ENCODE results near the gene CCDC187. TPM values are rescaled to one million over a fixed set of nuclear protein-coding genes. Genes with fewer than 3 reads are reported as not detected.
"Not testable (repeated sequence)": the region's sequence is repeated elsewhere in the genome, so short reads cannot be mapped to it uniquely, and the experiment has no call there.

The CCDC187 gene
- total and polyA plus RNA-seq, 2 of the 4 experiments (the other 2 are of a cell fraction), result not detected

- intact Hi-C loops (cut with micrococcal nuclease); H3K9me1 ChIP-seq (ENCODE audit: insufficient read depth, low read length); H2BK5ac ChIP-seq (ENCODE audit: low read depth, low read length, poor library complexity, severe bottlenecking); H3K27me3 ChIP-seq (ENCODE audit: control insufficient read depth, insufficient read depth, low read length); POLR2A ChIA-PET (ENCODE audit: unreplicated experiment); H2BK20ac ChIP-seq (ENCODE audit: low read depth, low read length); DNase-seq; H3K9me3 ChIP-seq (ENCODE audit: control insufficient read depth, insufficient read depth, low read length); H3K18ac ChIP-seq (ENCODE audit: low read depth, low read length); H3K4me3 ChIP-seq (ENCODE audit: insufficient read depth, low read depth, low read length); dilution Hi-C loops (cut with HindIII; ENCODE audit: low sequenced_read_pairs, unreplicated experiment); in situ Hi-C loops (cut with MboI; ENCODE audit: low sequenced_read_pairs); H3K4me2 ChIP-seq (ENCODE audit: low read depth, low read length); CTCF ChIA-PET; H2BK120ac ChIP-seq (ENCODE audit: low read depth, low read length); H4K91ac ChIP-seq (ENCODE audit: insufficient read depth, low read depth, low read length); H3K23ac ChIP-seq (ENCODE audit: low read depth, low read length); H2AK5ac ChIP-seq (ENCODE audit: low read depth, low read length); H2AFZ ChIP-seq (replicated peaks; ENCODE audit: low read length, poor library complexity); H3K4ac ChIP-seq (ENCODE audit: low read depth, low read length); H2BK15ac ChIP-seq (ENCODE audit: low read depth, low read length); H3K27ac ChIP-seq (ENCODE audit: insufficient read depth, low read length); H3K9ac ChIP-seq (ENCODE audit: low read depth, low read length); H4K8ac ChIP-seq (ENCODE audit: low read depth in 2 of 2, low read length in 2 of 2); H4K5ac ChIP-seq (ENCODE audit: low read depth, low read length); ATAC-seq (ENCODE audit: low read depth); BruUV-seq (replicated peaks); H3K56ac ChIP-seq (ENCODE audit: extremely low read depth, insufficient read depth, low read length); H3K14ac ChIP-seq (replicated peaks; ENCODE audit: low read depth, low read length); H2AK9ac ChIP-seq (replicated peaks; ENCODE audit: low read depth, low read length, poor library complexity): not testable (repeated sequence)
- WGBS, 2 experiments (ENCODE audit: extremely low coverage in 2 of 2, insufficient read length in 1 of 2), result 98% methylated on average over 6 of the region's 24 CpGs; no CpG with 5 or more reads in 1 of the 2 experiments
- Histone ChIP-seq H3K36me3 (ENCODE audit: control insufficient read depth, insufficient read depth, low read length) (peaks cover 70% of the 10 kb centered on the region), H3K4me1 (ENCODE audit: control insufficient read depth, insufficient read depth, low read length) (peaks cover 23% of the 10 kb centered on the region), H4K20me1 (ENCODE audit: insufficient read depth, low read length) (peaks cover 41% of the 10 kb centered on the region), H3K79me1 (ENCODE audit: low read depth in 1 of 2, low read length in 2 of 2) (peaks cover 3 to 46% of the 10 kb centered on the region in 2 experiments; a peak in 2 of 4 replicates)
These were observed 48.0 kb upstream of the CCDC187 start for GRCh38 chr9:136351868-136352267.
